Epithelial cell of prostate (primary cell): Measurements from ENCODE around the gene THRA.

ENCODE experiments used
- DNase-seq: peaks from one replicate; pipeline ENCODE4 v3.0.0-alpha.2; 2011; ENCODE audit warnings: low read depth, low spot score
- H3K27ac ChIP-seq: fragments of 450-650 bp; 2 replicates; pipeline ENCODE4 v1.5.1; 2017; ENCODE audit warnings: mild to moderate bottlenecking

Gene THRA

DNA sequence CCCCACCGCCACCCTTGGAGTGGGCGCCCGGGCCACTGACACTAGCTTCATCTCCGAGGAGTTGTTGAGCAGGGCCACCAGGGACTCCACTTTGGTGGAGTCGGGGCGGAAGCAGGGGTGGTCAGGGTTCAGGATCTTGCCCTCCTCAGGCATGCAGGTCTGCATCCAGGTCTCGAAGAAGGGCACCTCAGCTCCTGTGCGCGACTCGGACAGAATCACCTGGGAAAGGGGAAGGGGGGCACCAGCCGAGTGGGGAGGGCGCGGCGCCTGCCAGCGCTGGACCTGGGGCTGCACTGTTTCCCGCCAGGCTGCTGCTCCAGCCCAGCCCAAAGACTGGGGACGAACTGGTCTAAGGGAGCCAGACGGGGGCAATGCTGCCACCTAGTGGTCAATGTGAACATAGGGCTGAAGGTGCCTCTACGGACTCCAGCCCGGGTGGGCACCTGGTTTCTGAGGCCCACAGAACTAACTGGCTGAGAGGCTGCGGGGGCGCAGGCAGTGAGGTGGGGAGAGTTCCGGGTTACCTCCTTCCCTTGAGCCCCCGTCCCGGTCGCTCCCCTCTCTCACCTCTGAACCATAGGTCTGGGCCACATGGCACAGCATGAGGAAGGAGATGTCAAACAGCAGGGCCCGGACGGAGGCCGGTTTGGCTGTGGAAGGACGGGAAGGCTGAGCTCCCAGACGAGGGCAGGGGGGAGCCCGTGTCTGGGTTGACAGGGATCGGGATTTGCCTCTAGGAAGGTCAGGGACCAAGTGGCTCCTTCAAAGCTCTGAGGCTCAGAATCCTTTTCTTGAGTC, 35.8 kb upstream of the THRA start:
- no peak for DNase-seq
- H3K27ac ChIP-seq, result peak overlapping the region; percentile 85

DNA sequence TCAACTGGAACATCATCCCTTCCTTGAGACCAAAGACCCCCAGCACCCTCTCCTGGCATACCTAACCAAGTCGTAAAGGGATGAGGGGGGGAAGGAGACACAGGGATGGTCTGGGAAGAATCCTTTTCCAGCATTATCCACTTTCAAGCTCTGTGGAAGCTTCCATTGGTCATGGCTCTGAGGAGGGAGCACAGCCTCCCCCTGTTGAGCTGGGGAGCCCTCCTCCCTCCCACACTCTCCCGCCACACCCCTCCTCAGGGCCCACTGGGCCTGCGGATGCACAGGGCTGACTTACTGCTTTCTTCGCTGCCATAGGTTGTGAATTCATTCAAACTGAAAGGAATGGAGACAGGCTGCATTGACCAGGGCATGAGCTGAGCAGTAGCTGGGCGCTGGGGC, 35.2 kb upstream of the THRA start:
- H3K27ac ChIP-seq, result no peak overlapping the region
- no peak for DNase-seq

DNA sequence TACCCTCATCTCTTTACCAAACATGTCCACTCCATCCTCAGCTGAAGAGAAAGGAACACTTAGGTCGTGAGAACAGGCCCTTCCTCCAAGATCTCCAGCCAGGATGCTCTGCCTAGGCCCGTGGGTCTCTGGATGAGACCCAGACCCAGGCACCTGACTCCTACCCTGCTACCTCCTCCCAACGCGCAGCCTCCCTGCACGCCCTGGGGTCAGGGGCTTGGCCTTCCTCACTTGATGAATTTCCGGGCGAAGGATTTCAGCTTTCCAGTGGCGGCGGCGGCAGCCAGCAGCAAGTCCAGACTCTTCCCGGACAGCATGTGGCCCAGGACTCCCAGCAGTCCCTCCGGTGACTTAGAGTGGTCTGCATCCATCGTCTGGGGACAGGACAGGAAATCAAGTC, 34.2 kb upstream of the THRA start:
- H3K27ac ChIP-seq, result no peak overlapping the region
- no peak for DNase-seq

DNA sequence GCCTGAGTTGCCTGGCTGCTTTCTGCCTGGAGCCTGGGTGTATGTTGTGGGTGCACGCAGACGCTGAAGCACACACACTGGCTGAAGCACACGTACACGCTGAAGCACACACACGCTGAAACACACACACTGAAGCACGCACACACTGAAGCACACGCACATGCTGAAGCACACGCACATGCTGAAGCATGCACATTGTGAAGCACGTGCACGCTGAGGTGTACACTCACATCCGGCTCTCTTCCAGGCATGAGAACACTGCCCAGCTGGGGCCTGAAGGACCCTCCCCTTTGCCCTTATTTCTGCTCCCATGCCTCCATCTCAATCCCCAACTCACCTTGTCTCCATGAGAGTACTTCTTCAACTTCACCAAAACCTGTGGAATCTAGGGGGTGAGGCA, 31.1 kb upstream of the THRA start:
- DNase-seq, result no peak
- H3K27ac ChIP-seq, result no peak overlapping the region

DNA sequence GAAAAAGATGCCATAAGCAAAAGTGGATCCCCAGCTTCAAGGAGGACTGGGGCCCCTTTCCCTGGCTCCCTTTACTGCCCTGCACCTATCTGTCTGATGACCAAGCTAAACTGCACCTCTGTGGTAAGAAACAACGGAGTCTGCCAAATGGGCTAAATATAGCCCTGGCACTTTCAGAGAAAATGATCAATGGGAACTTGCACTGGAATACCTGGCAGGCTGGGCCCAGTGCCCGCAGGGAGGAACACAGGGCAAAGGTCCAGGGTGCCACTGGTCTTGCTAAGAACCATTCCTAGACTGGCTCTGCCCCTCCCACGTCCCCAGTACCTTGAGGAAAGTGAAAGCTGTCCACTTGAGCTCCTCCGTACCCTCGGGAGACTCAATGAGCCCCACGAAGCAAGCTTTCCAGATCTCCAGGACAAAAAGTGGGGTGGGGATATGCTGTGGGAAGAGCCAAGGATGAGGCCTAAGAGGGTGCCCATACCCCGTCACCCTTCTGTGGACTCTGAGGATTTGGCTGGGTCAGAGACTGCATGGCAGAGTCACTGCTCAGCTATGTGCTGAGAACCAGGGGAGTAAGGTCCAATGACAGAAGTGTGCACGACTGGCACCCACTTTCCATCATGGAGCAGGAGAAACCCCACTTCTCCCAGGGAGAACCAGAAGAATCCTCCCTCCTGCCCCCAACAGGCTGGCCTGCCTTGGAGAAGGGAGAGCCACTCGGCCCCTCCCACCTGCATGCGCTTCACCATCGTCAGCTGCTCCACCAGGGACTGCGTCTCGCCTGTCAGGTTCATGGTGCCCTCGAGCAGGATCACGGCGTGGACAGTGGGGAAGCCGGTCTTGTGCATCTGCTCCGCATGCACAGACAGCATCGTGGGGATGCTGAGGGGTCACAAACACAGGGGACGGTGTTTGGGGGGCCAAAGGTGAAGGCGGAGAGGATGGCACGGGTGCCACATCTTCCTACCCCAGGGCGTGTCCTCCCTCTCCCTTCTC, 30.1 kb upstream of the THRA start:
- no peak overlapping the region for H3K27ac ChIP-seq
- DNase-seq, result no peak

DNA sequence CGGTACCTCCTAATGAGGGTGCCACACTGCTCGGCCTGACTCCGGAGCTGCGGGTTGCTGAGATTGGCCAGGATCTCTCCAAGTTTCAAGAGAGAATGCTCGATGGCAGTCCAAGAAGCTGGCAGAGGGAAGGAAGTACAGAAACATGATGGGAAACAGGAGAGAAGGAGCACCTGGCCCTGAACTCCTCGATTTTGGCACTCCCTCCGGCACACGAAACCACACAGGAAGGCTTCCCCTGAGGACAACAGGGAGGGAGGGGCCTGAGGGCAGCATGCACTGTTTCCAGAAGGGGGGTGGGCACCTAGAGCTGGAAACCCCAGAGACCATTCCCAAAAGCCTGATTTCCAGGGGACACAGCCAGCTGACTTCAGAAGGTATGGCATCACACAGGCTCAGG, 29.4 kb upstream of the THRA start:
- no peak overlapping the region for H3K27ac ChIP-seq
- no peak for DNase-seq

DNA sequence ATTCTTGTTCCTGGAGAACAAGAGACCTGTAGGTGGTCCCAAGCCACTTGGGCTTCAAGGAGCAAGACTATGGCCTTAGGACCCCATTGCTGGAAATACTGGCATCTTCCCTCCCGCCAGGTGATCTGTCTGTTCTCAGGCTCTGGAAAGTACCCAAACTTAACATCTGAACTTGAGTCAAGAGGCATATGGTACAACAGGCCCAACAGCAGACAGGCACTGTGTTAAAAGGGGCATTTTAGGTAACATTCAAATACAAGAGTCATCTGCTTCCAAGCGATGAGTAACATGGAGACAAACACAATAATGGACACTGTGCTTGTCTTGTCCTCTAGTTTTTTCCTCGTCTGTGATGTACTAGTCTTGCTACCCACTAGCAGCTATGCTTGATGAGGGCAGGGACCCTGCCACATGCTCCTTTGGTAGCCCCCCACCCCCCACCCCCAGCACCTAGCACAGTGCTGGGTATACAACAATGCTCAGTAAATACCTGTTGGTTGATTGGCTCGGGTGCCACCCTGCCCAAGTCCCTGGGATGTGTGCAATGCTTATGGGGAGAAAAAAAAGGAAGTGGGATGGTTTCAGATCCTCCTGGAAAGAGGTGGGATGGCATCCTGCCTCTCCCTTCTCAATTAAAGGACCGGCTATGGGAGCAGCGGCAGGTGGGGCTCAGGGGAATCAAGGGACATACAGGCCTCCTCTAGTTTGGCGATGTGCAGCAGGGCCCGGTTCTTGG, 28.2 kb upstream of the THRA start:
- H3K27ac ChIP-seq, result no peak overlapping the region

DNA sequence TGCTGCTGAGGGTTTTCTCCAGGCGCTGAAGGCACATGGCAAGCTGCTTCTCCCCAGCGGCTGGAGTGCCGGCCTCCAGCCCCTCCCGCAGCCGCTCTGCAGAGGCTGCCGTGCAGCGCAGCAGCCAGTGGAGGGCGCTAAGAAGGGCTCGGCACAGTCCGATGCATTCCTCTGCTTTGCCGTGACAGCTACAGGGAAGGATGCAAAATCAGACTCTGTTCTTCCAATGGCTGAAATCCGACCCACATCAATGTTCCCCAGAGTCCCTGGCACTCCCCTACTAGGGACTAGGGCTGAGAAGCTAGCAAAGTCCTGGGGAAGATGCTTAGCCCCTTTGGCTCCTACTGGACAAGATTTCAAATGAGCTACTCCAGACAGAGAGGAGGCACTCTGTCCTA, 27.6 kb upstream of the THRA start:
- no peak for DNase-seq
- no peak overlapping the region for H3K27ac ChIP-seq

More for the DNA sequence above, 28.2 kb upstream of the THRA start:
- no peak for DNase-seq

DNA sequence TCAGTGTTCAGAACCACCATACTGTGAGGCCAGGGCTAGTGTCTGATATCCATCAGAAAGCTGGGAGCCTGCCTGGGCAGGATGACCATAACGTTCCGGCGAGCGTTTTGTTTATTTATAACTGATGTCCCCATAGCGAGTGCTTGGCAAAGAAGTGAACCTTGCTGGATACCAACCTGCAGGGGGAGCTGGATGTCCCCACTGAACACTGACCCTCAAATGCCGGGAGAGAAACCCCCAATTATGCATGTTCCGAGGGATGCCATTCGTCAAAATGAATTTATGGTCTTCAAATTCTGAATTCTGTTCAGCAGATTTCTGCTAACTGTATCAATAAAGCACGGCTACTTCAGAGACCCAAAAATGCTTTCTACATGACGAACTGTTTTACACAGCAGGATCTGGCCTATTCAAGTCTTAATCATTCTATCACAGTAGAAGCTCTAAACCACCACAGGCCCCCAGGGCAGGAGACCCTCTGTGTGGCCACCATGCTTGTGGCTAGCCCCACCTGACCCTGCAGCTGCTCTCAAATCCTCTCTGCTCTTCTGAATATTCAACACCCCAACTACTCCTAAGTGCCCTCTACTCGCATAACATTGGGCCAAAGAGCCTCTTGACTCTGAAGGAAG, 23.8 kb upstream of the THRA start:
- no peak for DNase-seq
- no peak overlapping the region for H3K27ac ChIP-seq

DNA sequence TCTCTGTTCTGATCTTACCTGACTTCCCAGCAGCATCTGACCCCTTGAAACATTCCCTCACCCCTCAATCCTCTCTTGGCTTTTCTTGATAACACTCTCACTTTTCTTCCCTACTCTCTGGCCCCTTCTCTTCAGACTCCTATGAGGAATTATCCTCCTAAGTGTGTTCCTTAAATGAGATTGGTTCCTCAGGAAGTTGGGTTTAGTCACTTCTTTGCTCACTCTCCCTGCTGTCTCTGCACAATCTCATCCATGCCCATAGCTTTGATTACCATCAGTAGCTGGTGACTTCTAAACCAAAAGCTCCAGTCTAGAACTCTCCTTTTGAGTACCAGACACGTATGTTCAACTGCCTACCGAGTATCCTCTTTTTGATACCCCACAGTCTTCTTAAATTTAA, 21.6 kb upstream of the THRA start:
- DNase-seq, result no peak
- no peak overlapping the region for H3K27ac ChIP-seq

DNA sequence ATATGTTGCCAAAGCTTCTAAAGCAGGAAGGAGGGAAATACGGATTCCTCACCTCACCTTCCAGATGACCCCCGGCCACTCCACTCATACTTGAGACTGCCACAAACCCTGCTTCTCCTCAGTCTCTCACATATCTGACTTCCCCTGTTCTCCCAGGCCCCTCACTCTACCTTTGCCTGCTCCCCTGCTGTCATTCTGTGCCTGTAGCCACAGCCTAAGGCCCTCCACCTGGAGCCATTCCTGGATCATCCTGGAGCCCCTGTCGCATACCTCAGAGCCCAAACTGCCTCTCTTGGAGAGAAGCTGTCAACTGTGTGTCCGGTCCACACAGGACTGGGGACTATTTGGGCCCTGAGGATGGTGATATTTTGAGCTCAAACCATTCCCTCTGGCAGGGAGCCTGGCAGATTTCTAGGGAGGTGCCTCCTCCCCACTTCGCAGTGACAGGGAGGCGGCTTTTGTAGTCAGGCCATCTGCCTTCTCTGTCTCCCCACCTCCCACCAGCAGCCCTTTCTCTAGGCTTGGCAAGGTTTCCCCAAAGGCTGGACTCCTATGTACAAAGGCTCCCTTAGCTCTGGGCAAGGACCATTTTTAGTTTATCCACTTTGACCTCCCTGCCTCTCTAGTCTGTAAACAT, 6.3 kb upstream of the THRA start:
- no peak overlapping the region for H3K27ac ChIP-seq
- DNase-seq, result no peak

DNA sequence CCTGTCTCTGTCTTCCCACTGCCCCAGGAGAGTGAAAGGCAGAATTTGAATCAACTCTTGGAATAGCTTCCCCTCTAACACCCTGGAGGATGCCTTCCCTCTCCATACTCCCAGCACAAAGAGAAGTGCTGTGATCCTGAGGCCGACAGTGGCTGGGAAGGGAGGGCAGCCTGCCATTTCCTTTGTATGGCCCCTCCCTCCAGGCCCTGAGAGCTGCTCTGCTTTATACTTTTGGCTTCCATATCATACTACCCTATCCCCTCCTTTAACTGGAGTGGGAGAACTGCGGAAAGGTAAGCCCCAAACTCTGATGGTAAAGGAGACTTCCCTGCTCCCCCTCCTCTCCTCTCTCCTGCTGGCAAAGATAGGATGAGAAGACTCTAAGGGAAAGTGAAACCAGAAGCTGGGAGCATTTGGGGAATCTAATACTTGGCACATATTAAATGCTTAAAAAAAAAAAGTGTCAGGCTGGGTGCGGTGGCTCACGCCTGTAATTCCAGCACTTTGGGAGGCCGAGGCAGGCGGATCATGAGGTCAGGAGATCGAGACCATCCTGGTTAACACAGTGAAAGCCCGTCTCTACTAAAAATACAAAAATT, 4.5 kb upstream of the THRA start:
- DNase-seq, result no peak
- H3K27ac ChIP-seq, result no peak overlapping the region

DNA sequence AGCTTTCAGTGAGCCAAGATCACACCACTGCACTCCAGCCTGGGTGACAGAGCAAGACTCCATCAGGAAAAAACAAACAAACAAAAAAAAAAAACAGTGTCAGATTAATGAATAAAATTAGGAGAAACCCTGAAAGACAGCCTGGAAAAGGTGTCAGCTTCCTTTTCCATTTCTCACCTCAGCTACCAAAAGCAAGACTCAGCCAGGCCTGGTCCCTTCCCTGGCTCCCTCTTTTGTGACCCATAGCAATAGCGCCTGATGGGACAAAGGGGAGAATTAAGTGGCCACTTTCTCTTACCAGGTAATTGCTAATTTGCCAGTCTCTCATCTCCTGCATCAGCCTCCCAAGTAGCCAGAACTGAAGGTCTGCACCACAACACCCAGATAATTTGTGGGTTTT, 3.9 kb upstream of the THRA start:
- H3K27ac ChIP-seq, result no peak overlapping the region
- no peak for DNase-seq

DNA sequence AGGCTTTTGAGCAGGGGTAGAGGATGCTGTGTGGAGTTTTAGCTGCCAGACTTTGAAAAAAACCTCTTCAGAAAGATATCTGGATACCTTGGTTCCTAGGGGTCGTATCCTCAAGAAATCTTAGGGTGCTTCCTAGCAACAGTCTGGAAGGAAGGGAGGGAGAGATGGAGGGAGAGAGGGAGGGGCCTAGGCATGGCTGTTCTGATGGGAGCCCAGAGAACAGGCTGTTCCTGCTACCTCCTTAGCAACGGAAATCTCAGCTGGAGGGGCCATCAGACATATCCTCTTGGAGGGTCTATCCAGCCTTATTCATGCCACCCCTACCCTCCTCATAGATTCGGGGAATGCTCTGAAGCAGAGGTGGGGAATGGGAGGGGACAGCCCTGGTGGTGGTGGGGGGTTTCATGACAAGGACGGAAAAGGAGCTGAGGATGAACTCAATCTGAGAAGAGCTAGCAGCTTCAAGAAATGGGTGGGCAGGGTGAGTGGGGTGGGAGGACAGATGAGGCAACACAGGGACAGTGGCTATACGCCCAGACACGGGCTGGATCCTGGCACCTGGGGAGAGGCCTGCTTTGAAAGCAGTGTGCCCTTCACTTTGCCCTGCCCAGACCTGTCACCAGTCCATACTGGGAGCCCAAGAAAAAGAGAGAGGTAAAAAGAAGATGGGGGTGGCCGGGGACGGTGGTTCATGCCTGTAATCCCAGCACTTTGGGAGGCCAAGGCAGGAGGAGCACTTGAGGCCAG, 2.9 kb upstream of the THRA start:
- H3K27ac ChIP-seq, result no peak overlapping the region
- DNase-seq, result no peak

DNA sequence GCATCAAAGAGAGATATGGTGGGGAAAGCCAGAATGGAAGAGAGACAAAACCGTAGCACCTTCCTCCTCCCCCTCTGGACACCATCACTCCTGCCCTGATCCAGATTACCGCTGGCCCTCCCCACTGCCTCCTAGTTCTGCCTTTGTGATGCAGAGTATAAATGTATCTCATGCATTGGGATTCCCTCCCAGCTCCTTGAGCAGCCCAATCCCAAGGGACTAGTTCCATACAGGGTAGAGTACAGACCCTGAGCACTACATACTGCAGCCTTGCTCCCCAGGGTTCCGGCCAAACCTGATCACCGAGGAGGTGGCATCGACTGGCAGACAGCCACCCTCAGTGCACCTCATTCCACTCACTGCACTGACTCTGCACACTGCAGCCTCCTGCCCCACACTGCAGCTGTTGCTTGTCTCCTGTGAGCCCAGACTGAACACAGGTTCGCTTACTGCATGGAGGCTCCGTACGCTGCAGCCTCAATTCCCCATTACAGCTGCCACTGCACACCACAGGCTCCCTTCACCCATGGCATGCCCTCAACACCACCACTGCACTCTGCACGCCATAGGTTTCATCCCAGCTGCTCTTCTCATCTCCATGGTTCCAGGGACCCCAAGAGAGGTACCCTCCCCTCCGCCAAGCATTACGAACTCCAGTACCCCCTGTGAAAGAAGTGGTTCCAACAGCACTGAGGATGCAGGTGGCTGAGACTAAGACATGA, 1.7 kb upstream of the THRA start:
- no peak overlapping the region for H3K27ac ChIP-seq
- DNase-seq, result no peak

DNA sequence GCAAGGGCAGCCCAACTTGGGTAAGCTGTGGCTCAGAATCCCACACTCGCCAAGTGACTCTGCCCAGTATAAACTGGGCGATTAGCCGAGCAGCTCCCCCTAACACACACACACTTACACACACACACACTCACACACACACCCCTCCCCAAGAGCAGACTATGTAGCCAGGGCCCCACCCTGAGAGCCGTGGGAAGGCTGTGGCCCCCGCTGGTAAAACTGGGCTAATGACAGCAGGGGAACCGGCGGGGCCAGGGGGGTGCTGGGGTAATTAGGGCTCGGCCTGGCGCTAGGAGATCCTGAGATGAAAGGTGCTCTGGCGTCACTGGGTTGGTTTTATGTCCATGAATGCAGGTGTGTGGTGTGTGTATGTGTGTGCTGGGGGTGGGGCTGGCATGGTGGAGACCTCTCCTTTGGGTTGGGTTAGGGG, 1.1 kb upstream of the THRA start:
- no peak for DNase-seq
- no peak overlapping the region for H3K27ac ChIP-seq

DNA sequence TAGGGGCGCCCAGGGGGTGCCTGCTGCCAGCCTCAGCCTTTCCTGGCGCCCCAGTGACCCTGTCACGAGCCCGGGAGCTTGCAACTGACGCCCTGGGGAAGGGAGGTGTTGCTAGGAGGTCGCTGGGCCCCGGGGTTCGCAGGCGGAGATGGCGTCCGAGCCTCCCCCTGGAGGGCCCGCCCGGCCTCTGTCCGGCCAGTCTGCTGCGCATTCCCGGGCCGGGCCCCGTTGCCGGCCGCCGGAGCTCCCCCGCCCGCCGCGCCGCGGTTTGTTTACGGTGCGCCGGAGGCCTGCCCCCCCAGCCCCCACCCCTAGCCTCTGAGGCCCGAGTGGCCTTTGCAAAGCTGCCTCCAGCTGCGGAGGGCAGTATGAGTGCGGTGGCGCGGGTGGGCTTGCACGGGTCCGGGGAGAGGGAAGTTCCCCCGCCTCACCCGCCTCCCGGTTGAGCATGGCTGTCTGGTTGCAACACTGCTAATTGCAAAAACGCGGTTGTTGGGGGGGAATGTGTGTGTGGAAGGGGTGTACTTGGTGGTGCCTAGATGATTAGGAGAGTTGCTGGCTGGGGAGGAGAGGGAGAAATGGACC, 514 bp downstream of the THRA start:
- DNase-seq, result no peak
- H3K27ac ChIP-seq, result no peak overlapping the region
